HG03135 (cell line): ENCODE measurements around the gene NT5C3B.
"Not testable (repeated sequence)": the region's sequence is repeated elsewhere in the genome, so short reads cannot be mapped to it uniquely, and the experiment has no call there.

Source experiments
- ATAC-seq: cut with Tn5 transposase; IDR thresholded peaks from one replicate; pipeline ENCODE4 v1.9.1; 2021; ENCODE audit warnings: mild to moderate bottlenecking, moderate library complexity; ENCODE audit not compliant: unreplicated experiment

NT5C3B gene

GRCh38 chr17:41785091-41785858 is 50.8 kb downstream of the NT5C3B start:
- no peak for ATAC-seq

GRCh38 chr17:41784207-41784744 is 51.8 kb downstream of the NT5C3B start:
- ATAC-seq, result no peak

GRCh38 chr17:41782142-41782541 is 53.9 kb downstream of the NT5C3B start:
- no peak for ATAC-seq

GRCh38 chr17:41781404-41782110 is 54.5 kb downstream of the NT5C3B start:
- ATAC-seq, result no peak

GRCh38 chr17:41779954-41780353 is 56.1 kb downstream of the NT5C3B start:
- no peak for ATAC-seq

- no peak for ATAC-seq
Measured at GRCh38 chr17:41777574-41778188, 58.4 kb downstream of the NT5C3B start.

- no peak for ATAC-seq
Measured at GRCh38 chr17:41777157-41777573, 58.9 kb downstream of the NT5C3B start.

- ATAC-seq, result not testable (repeated sequence)
Measured at GRCh38 chr17:41776262-41776900, 59.7 kb downstream of the NT5C3B start.

GRCh38 chr17:41775394-41776226 is 60.4 kb downstream of the NT5C3B start:
- ATAC-seq, result no peak
